T1000 (cell line): ENCODE results near the gene CPED1.
"Not testable (repeated sequence)": the region's sequence is repeated elsewhere in the genome, so short reads cannot be mapped to it uniquely, and the experiment has no call there.

ENCODE experiments used
- DNase-seq: peaks from one replicate; lab custom pipeline; 2025; ENCODE audit warnings: mixed read lengths; lab: John Stamatoyannopoulos, UW

Gene CPED1

DNA sequence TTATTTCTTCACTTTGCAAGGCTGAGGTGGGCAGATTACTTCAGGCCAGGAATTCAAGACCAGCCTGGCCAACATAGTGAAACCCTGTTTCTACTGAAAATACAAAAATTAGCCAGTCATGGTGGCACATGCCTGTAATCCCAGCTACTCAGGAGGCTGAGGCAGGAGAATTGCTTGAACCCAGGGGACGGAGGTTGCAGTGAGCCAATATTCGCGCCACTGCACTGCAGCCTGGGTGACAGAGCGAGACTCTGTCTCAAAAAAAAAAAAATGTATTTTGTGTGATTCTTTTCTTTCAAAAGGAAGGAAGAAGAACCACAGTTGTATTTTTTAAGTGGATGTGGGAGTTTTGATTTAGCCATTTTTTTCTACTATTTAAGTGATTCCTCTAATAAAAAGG lies 195.4 kb downstream of the CPED1 start:
- DNase-seq, result not testable (repeated sequence)

DNA sequence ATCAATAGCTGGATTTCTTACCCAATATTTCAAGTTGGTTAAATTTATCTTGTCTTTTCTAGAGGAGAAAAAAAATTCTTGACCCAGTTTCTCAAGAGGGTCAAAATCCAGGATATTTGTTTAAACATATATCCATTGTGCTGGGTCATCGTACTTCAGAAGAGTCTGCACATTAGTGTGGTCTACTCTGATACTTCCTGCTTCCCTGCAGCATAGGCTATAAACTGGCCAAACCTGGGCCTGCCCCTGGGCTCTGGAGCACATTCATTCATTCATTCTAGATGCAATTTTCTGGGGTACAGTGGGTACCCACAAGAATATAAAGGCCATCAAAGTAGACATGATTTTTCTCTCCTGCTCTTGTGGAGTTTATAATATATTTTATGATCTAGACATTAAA lies 198.2 kb downstream of the CPED1 start:
- DNase-seq, result no peak

- no peak for DNase-seq
Observed at GRCh38 chr7:121187222-121187621, 198.7 kb downstream of the CPED1 start.

DNA sequence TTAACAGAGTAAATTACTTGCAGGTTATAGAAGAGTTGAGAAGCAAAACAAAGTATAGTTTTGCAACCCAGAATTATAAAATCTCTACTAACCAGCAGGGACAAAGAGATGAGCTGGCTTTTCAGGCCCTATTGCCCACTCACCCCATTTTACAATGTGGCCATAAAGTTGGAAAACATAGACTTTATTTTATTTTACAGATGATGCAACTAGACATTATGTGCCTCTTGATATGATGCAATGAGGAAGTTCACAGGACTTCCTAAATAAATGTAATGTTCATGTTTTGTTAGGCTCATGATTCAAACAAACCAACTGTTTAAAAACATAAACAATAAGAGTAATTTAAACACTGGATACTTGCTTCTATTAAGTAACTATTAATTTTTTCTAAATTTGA lies 199.2 kb downstream of the CPED1 start:
- DNase-seq, result no peak

DNA sequence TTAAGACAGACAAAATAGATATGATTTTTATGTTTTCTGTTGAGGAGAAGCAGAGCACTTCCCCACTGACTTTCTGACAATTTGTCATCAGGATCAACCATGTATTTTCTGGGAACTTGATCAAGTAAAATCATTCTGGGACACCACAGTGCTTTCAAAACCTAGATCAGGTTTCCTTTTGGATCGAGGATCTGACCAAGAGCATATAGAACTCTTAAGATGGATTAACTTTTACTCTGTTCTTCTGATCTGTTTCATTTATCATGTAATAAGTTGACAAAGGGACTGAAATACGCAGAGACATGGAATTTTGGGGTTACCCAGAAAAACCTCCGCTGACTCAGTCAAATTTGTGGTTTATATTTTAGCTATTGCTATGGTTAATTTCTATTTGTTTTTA lies 204.3 kb downstream of the CPED1 start:
- DNase-seq, result no peak

DNA sequence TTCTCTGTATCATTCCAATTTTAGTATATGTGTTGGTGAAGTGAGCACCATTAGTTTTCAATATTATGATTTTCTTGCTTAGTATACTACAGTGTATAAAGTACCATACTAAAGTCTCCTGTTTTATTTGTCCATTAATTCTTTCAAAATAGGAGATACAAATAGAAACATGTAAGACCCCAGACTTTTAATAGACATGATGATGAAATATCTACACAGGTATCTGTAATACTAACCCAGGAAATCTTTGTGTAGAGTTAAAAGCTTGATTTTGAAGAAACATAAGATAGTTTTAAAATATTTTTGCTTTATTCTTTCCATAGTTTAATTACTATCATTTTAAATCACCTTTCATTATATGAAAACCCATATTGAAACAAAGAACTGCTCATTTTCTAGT lies 206.5 kb downstream of the CPED1 start:
- DNase-seq, result no peak

- DNase-seq, result no peak
Observed at GRCh38 chr7:121195874-121196273, 207.4 kb downstream of the CPED1 start.

- DNase-seq, result no peak
Observed at GRCh38 chr7:121196286-121196685, 207.8 kb downstream of the CPED1 start.

- DNase-seq, result no peak
Observed at GRCh38 chr7:121197455-121197854, 208.9 kb downstream of the CPED1 start.

DNA sequence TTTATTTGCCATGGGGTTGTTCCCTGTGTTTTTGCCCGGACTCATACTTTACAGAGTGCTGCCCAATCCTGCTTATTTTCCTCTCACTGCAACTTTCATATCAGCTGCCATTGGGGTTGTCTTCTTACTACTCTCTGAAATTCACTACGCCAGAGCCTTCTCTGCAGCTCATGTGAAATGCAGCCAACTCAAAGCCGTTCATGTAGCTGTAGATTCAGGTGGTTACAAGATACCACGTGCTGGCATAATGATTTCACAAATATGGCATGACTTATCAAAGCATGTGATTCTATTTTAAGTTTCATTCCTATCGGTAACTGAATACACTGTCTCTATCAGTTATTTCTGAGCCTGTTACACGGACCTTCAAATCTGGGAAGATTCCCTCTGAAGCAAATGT lies 210.0 kb downstream of the CPED1 start:
- no peak for DNase-seq

DNA sequence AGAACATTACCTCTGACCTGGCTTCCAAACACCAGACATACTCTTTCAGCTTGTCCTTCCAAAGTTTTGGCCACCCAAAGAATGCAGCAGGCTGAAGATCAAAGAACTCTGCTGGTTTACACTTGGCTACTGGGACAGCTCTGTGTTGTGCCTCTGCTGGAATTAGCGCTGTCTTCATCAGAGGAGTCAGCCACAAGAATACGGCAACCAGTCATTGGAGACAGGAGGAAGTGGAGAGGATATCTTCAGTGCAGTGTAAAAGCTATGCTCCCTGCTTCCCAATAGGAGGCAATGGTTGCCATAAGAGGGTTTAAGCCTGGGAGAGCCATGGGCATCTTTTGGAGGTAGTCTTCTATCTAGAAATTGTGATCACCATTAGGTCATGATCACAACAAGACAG lies 213.6 kb downstream of the CPED1 start:
- no peak for DNase-seq

DNA sequence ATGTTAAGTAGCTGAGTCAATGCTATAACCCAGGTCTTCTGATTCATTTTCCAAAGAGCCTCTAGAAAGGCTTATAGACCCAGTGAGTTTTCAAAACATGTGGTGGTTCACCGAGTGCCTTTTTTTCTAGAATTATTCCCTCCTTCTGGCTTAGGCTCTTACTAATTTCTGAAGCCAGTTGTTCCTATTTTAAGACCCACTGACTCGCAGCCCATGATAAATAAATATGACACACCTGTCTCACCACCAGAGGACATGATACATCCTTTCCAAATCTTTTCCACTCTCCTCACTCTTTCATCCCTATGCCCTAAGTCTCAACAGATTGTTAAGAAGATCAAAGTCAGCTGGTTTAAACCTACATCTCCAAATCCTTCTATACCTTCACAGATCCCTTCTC lies 214.3 kb downstream of the CPED1 start:
- DNase-seq, result no peak

GRCh38 chr7:121204537-121204936 lies 216.0 kb downstream of the CPED1 start:
- no peak for DNase-seq

- no peak for DNase-seq
Observed at GRCh38 chr7:121205777-121206176, 217.3 kb downstream of the CPED1 start.

GRCh38 chr7:121211253-121211652 lies 222.7 kb downstream of the CPED1 start:
- DNase-seq, result no peak

DNA sequence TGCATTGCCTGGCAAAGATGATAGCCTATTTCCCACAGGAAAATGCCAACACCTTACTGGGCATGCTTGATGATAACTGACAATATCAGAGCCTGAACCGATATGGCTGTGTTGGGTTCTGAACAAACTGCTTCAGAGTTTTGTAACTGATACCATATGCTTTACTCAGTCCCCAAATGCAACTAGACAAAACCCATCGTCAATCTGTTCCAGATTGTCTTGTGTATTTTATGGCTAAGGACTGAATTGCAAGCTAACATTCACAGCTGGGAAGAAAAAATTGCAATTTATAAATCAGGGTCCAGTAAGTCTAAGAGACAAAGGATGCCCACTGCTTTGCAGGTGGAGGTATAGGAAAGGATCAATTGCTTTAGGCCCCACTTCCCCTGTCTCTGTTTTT lies 223.5 kb downstream of the CPED1 start:
- DNase-seq, result no peak

DNA sequence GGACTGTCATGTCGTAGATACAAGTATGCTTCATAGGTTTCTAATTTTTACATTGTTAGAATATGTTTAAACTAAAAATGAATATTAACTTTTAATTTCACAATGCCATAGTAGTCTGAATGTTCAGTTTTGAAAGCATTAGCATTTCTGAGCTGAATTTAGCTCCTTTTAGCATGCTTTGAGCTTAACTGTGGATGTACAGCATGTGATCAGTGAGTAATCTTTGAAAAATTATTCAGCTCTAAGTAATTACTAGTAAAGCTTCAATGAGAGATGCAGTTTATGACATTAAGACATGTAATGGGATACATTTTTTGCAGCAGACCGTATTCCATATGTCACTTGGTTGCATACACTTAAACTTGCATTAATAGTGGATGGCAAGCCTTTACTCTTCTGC lies 226.1 kb downstream of the CPED1 start:
- DNase-seq, result no peak

DNA sequence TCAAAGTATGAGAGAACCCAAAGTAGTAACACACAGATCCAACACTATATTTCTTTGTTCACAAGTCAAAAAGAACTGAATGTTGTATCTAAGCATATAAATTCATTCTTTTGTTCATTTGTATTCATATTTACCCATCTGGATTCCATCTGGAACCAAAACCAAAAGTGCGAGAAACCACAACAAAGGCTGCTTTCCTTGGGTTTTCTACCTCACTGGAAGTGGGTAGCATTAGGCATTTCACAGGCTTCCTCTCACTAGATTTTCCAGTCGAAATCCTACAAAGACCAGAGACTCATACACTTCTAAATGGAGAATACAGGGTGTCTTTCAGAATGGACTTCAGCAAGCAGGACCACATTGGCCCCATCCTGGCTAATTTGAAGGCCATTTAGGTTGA lies 230.5 kb downstream of the CPED1 start:
- DNase-seq, result no peak

DNA sequence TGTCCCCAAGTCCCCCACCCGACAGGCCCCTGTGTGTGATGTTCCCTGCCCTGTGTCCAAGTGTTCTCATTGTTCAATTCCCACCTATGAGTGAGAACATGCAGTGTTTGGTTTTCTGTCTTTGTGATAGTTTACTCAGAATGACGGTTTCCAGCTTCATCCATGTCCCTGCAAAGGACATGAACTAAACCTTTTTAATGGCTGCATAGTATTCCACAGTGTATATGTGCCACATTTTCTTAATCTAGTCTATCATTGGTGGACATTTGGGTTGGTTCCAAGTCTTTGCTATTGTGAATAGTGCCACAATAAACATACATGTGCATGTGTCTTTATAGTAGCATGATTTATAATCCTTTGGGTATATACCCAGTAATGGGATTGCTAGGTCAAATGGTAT lies 232.6 kb downstream of the CPED1 start:
- not testable (repeated sequence) for DNase-seq

DNA sequence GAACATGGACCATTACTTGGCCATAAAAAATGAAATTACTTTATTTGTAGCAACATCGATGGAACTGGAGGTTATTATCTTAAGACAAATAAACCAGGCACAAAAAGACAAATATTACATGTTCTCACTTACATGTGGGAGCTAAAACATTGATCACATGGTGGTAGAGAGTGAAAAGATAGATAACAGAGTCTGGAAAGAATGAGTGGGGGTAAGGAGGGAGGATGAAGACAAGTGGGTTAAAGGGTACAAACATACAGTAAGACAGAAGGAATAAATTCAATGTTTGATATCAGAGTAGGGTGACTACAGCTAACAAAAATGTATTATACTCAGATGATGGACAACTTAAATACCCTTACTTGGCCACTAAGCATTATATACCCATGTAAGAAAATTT lies 240.3 kb downstream of the CPED1 start:
- no peak for DNase-seq

GRCh38 chr7:121235201-121235600 lies 246.7 kb downstream of the CPED1 start:
- DNase-seq, result no peak

DNA sequence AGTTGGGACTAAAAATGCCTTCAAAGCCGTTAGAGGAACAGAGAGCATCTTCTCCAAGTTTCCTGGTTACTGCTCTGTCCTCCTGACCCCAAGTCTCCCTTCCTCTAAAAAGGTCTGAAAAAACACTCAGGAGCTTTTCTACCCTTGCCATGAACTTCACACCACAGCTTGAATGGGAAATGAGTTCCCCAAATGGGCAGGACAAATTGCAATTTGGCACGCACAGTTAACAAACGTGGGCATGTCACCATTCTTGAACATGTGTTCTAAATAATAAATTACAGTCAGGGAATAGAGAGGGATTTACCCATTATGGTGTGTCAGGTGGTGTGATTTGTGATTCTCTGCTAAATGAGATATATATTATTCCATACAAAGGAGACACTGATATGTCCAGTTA lies 249.1 kb downstream of the CPED1 start:
- DNase-seq, result no peak

DNA sequence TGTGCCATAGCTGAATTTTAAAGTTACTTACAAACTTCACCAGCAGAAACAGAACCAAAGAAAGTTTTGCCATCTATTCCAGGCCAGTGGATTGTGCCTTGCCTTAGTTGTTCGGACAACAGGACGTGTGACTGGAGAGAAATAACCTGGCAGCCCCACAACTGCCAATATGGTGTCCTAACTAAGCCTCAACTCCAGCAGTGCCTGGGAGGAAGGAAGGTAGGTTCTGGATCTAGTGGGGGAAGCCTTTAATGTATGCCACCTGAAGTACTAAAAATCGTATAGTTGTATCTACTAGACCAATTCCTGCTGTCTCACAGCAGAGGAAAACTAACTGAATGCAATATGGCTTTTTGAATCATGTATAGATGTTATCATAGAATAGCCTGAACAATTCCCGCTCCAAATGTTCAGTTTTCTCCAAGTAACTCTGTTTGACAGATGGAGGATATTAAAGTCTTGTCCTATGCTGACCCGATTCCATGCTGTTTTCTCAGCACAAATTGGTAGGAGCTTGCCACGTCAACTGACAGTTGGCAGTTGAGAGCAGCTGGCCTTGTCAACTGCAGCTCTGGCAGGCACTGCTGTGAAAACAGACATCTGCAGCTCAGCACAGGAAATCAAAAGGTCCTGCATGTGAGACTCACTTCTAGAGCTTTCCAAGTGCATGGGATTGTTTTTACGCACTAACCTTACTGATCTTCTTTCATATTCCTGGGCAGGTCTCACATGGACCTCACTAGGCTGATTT lies 255.8 kb downstream of the CPED1 start:
- DNase-seq, result no peak

- DNase-seq, result not testable (repeated sequence)
Observed at GRCh38 chr7:121251367-121251766, 262.9 kb downstream of the CPED1 start.
